ENCODE data around the gene GCLC. TPM values are rescaled to one million over a fixed set of nuclear protein-coding genes. Genes with fewer than 3 reads are reported as not detected.
A peak's percentile ranks its signal among the peaks of the same experiment; 100 is the strongest.

GCLC gene
- total and polyA plus RNA-seq, 2 experiments from 2014 or later, result 17.5 to 33.6 TPM

DNA sequence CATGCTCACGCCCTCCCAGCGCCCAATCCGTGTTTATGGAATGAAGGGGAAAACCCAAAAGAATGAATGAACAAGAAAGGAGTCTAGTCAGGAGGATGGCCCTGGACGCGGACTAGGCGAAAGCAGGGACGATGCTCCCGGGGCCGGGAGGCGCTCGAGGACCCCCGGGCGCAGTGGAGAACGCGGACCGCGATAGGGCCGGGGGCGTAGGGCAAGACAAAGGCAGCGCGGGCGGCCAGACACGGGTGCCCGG is 758 bp downstream of the GCLC start:
- TF ChIP-seq, protein P1, sequence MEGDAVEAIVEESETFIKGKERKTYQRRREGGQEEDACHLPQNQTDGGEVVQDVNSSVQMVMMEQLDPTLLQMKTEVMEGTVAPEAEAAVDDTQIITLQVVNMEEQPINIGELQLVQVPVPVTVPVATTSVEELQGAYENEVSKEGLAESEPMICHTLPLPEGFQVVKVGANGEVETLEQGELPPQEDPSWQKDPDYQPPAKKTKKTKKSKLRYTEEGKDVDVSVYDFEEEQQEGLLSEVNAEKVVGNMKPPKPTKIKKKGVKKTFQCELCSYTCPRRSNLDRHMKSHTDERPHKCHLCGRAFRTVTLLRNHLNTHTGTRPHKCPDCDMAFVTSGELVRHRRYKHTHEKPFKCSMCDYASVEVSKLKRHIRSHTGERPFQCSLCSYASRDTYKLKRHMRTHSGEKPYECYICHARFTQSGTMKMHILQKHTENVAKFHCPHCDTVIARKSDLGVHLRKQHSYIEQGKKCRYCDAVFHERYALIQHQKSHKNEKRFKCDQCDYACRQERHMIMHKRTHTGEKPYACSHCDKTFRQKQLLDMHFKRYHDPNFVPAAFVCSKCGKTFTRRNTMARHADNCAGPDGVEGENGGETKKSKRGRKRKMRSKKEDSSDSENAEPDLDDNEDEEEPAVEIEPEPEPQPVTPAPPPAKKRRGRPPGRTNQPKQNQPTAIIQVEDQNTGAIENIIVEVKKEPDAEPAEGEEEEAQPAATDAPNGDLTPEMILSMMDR (IDR thresholded peaks at IDR 0.05; ENCODE audit: low read depth, low read length), result no peak
- DNase-seq (ENCODE audit: low read depth in 1 of 2, low spot score in 1 of 2), result no peak

DNA sequence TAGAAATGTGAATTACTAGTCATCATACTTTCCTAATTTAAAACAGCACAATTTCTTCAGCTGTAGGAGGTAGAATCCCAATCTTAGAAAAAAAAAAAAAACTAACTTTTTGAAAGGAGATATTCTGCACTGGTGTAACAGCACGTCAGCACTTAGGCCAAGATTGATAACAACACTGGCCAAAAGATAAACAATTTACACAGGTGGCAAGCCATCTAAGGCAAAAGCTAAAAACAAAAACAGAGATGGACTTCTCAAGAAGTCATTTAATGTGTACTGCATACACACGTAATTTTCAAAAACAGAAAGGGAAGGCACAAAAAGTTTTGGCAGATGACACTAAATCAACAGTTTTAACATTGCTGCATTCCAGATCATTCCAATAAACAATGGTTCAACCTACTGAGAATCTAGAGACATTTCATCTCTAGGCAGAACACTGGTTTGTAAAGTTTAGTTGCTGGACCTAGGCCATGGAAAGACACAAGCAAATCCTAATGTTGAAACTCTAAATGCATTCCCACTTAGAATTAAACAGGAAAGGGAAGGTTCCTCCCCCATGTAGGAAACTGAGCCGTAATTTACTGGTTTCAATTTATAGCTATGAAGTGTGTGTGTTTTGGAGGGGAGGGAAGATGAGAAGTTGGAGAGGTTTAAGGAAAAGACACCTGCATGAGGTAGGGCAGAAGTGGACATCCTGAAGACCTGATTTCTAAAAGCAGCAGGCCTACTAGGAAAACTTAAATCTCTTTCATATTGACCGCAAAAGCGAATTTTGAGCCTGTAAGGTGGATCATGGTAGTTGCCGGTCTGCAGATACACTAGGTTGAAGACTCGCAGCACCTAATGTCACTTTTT is 1.3 kb downstream of the GCLC start:
- Histone ChIP-seq H3K4me1 (ENCODE audit: low read depth) (peaks cover 11% of the 10 kb centered on the region), H3K36me3 (no peaks in the 10 kb centered on the region), H3K27me3 (no peaks in the 10 kb centered on the region), H3K4me3 (peak overlapping the region; percentile 80), H3K9me3 (ENCODE audit: low read depth) (no peaks in the 10 kb centered on the region), H3K27ac (peak overlapping the region; percentile 84)
- TF ChIP-seq, protein P1 (IDR thresholded peaks at IDR 0.05; ENCODE audit: low read depth, low read length), result no peak
- DNase-seq (ENCODE audit: low read depth in 1 of 2, low spot score in 1 of 2), result no peak

More for the DNA sequence above, 758 bp downstream of the GCLC start:
- no peaks in the 10 kb centered on the region for H3K9me3 ChIP-seq (ENCODE audit: low read depth)
- no peaks in the 10 kb centered on the region for H3K36me3 ChIP-seq
- H3K4me1 ChIP-seq (ENCODE audit: low read depth), result peaks cover 11% of the 10 kb centered on the region
- peak overlapping the region; percentile 84 for H3K27ac ChIP-seq
- H3K27me3 ChIP-seq, result no peaks in the 10 kb centered on the region
- H3K4me3 ChIP-seq, result peak overlapping the region; percentile 80

DNA sequence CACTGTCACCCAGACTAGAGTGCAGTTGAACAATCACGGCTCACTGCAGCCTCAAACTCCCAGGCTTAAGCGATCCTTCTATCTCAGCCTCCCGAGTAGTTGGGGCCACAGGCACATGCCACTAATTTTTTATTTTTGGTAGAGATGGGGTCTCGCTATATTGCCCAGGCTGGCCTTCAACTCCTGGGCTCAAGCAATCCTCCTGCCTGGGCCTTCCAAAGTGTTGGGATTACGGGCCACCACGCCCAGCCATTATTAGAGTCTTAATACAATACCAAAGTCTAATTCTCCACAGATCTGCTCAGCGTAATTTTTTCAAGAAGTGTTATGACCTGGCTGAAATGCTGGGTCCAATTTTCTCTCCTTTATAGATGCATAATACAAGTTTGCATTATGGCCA is 3.0 kb downstream of the GCLC start:
- Histone ChIP-seq H3K36me3 (no peaks in the 10 kb centered on the region), H3K4me3 (no peak overlapping the region), H3K4me1 (ENCODE audit: low read depth) (peaks cover 11% of the 10 kb centered on the region), H3K9me3 (ENCODE audit: low read depth) (no peaks in the 10 kb centered on the region), H3K27ac (peak overlapping the region; percentile 36), H3K27me3 (no peaks in the 10 kb centered on the region)
- TF ChIP-seq, protein P1 (IDR thresholded peaks at IDR 0.05; ENCODE audit: low read depth, low read length), result no peak
- DNase-seq (ENCODE audit: low read depth in 1 of 2, low spot score in 1 of 2), result no peak

DNA sequence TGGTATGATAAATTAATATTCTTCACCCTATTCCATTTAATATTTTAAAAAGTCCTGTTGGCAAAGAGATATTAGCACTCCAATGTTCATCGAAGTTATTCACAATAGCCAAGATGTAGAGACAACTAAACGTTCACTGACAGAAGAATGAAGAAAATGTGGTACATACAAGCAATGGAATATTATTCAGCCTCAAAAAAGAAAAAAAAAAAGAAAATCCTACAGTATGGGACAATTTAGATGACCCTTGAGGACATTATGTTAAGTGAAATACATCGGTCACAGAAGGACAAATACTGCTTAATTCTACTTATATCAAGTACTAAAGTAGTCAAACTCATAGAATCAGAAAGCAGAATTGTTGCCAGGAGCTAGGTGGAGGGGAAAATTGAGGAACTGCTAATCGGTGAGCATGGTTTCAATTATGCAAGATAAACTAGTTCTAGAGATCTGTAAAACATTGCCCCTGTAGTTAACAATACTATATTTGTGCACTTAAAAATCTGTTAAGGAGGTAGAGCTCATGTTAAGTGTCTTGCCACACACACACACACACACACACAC is 4.7 kb downstream of the GCLC start:
- no peak for DNase-seq (ENCODE audit: low read depth in 1 of 2, low spot score in 1 of 2)
- Histone ChIP-seq H3K4me1 (ENCODE audit: low read depth) (peaks cover 11% of the 10 kb centered on the region), H3K27me3 (no peaks in the 10 kb centered on the region), H3K9me3 (ENCODE audit: low read depth) (no peaks in the 10 kb centered on the region), H3K27ac (no peak overlapping the region), H3K36me3 (no peaks in the 10 kb centered on the region), H3K4me3 (no peak overlapping the region)
- TF ChIP-seq, protein P1 (IDR thresholded peaks at IDR 0.05; ENCODE audit: low read depth, low read length), result no peak

DNA sequence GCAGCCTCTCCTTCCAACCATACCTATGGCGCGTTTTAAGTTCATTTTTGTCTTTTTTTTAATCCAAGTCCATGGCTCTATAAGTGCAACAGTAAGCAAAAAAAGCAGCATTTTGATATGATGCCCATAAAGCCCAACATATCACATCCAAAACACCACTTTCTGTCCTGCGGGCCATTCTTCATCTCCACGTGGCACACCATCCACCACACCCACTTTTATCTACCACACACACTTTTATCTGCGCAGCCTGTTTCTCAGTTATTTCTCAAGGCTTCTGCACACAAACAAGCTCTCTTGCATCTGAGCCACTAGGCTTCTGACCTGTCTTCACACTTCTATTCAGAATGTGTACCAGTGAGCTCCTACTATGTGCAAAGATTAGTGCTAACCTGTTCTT is 5.3 kb downstream of the GCLC start:
- H3K9me3 ChIP-seq (ENCODE audit: low read depth), result no peaks in the 10 kb centered on the region
- no peak overlapping the region for H3K4me3 ChIP-seq
- H3K36me3 ChIP-seq, result no peaks in the 10 kb centered on the region
- DNase-seq (ENCODE audit: low read depth in 1 of 2, low spot score in 1 of 2), result no peak
- no peaks in the 10 kb centered on the region for H3K27me3 ChIP-seq
- peaks cover 11% of the 10 kb centered on the region for H3K4me1 ChIP-seq (ENCODE audit: low read depth)
- H3K27ac ChIP-seq, result no peak overlapping the region
- TF ChIP-seq, protein P1 (IDR thresholded peaks at IDR 0.05; ENCODE audit: low read depth, low read length), result no peak

Data from cardiac muscle cell (in vitro differentiated cells and primary cell).